RKO (cell line): ENCODE results near the gene RNF213.

Experiments used
- DNase-seq: peaks from one replicate; pipeline ENCODE4 v3.0.0-alpha.2; 2016; ENCODE audit warnings: low spot score

The RNF213 gene

DNA sequence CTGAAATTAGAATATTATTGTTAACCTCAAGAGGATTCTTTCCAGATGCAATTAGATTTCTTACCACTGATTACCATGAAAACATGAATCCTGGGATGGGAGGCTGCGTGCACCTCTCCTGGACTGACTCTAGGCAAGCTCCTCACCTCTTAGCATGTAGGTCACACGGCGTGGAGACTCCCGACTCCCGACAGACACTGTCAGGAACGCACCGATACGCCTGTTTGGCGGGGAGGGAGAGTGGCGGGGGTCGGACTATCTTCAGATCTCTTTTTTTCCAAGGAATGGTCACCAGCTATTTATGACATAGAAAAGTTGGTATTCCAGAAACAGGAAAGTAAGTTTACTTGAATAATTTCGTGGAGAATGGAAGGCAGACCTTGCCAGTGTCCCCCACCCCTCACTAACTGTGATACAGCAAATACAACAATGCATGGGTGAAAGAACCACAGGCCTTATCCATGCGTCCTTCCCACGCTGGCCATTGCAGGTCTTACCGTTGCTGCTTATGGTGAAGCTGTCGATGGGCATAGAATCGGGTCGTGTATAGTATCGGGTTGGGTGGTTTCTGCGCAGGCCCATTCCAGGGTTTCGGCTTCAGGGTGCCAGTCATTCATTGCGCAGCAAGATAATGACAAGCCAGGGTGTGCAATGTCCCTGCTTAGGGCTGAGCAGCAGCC, 91.7 kb downstream of the RNF213 start:
- DNase-seq: no peak

DNA sequence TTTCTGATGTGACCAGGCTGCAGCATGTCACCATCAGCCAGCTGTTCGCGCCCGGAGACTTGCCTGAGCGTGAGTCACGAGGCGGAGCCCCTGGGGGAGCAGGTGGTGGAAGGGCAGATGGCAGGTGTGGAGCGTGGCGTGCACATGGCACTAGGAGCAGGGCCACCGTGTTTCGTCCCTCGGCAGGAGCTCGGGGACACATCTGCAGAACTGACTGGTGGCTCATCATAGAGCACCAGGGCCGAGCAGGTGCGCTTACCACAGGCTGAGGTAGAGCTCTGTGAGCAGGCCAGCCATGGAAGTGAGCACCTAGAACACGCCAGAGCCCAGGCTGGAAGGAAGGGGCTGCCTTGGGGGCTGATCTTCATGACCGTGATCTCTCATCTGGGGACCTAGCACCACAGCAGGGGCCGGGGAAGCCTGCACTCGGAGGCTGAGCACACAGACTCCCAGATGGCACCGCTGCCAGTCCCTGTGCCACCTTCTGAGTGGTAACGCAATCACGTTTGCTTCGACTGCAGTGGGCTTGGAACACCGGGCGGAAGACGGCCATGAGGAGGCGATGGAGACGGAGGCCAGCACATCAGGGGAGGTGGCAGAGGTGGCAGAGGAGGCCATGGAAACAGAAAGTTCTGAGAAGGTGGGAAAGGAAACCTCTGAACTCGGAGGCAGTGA, 92.5 kb downstream of the RNF213 start:
- DNase-seq: no peak

DNA sequence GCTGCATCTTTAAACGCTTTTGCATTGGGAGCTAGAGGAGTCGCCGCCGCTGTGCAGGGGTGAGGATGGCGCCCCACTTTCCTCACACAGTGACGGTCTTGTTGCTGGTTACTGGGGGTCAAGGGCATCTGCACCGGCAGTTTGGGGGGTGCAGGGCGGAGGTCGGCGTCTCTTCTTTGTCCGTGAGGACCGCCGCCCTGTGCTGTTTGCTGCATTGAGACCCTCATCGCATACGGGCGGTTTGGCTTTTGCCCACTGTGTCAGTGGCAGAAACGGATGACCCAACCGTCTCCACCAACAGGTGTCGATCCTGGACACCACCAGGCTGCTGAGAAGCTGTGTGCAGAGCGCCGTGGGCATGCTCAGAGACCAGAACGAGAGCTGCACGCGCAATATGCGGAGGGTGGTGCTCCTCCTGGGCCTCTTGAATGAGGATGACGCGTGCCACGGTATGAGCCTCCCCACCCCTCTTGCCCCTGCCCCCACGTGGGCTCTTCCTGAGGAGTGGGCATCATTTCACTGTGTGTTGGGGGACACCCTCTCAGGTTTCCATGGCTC, 93.1 kb downstream of the RNF213 start:
- no peak for DNase-seq

DNA sequence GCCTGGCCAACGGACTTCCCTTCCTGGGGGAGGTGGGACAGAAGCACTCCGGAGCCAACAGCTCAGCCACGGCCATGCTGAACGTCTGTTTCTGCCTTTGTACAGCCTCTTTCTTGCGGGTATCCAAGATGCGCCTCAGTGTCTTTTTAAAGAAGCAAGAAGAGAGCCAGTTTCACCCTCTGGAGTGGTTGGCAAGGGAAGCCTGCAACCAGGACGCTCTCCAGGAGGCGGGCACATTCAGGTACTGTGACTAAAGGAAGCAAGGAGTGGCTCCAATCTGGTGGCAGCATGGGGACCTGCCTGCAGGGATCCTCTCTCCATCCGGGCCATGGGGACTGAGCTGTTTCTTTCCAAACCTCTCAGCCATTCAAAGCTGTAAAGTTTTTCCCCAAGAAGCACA, 93.7 kb downstream of the RNF213 start:
- DNase-seq: no peak

DNA sequence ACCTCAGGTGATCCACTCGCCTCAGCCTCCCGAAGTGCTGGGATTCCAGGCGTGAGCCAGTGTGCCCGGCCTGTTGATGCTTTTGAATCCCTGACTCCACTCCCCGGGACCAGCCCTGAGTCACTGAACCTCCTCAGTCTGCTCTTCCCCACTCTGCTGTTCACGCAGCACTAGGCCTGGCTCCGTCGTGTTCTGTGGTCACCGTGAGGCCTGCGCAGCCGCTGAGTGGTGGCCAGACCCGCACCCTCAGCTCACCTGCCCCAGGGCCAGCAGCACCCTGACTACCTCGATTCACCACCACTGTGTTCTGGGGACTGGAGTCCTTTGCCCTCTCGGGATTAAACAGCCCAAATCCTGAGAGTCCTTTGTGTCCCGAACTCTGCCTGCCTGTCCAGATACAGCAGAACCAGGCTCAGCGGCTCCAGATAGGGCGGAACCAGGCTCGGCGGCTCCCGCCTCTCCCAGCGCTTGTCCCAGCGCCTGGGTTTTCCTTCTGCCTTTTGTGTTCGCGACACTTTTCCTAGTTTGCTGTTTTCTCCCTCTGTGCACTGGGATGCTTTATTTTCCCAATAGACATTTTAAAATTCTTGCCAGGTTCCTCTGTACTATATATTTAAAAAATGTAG, 95.7 kb downstream of the RNF213 start:
- no peak for DNase-seq

DNA sequence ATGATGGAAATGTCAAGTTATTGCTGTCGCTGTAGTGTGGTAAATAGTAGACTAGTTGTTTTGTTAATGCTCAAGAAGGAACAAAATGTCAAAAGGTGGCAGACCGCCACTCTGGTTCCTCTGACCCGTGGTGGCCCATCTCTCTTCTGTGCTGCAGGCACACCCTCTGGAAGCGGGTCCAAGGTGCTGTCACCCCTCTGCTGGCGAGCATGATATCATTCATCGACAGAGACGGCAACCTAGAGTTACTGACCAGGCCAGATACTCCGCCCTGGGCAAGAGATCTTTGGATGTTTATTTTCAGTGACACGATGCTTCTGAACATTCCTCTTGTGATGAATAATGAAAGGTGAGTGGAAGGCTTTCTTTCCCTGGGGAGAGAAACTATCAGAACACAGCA, 97.5 kb downstream of the RNF213 start:
- DNase-seq: no peak

DNA sequence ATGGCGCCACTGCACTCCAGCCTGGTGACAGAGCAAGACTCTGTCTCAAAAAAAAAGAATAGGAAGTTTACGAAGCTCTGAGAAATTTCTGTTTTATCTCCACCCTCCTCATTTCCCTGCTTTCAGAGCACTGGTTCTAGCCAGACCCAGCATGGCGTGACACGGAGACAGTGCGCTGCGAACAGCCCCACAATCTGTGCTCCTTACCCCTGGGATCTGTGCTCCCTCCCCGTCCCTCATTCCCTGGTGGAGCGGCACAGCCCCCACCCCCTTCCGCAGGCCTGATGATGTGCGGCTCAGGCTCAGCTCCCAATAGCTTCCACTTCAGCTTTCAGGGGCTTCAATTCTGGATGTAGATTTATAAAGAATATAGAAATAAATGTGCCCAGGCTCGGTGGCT, 98.2 kb downstream of the RNF213 start:
- DNase-seq: no peak

DNA sequence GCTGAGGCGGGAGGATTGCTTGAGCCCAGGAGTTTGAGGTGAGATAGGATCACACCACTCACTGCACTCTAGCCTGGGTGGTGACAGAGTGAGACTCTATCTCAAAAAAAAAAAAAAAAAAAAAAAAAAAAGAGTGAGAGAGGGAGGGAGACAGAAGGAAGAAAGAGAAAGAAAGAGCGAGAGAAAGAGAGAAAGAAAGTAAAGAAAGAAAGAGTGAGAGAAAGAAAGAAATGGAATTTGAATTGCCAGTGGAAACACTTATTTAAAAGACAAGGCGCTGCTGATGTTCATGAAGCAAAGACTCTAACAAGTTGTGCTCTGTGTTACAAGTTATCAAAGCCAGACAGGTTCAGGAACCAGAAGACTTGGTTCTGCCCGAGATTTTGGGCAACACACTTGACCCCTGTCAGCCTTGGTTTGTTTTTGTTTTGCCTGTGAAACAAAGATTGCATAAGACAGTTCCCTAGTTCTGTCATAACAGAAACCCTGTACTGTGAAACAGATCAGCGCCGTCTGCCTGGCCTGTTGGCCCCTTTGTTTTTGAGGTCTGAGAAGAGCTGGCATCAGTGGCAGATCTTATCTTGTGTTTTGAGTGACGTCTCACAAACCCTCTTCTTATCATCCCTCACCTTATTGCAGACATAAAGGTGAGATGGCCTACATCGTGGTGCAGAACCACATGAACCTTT, 98.9 kb downstream of the RNF213 start:
- DNase-seq: no peak

DNA sequence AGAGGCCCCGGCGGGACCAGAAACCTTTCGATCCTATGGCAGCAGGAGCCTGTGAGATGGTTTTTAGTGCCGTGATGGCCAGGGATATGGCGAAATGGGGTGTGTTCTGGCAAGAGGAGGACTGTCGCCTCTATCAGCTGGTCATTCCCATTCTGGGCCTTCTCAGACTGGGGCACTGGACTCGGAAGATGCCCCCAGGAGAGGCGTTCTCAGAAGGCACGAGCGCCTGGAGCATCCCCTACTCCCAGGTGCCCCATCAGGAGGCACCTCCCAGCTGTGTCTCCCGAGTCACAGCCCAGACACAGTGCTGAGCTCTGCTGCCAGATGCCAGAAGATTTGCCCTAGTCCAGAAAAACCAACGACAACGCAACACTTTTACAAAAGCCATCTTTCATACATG, 99.7 kb downstream of the RNF213 start:
- no peak for DNase-seq

DNA sequence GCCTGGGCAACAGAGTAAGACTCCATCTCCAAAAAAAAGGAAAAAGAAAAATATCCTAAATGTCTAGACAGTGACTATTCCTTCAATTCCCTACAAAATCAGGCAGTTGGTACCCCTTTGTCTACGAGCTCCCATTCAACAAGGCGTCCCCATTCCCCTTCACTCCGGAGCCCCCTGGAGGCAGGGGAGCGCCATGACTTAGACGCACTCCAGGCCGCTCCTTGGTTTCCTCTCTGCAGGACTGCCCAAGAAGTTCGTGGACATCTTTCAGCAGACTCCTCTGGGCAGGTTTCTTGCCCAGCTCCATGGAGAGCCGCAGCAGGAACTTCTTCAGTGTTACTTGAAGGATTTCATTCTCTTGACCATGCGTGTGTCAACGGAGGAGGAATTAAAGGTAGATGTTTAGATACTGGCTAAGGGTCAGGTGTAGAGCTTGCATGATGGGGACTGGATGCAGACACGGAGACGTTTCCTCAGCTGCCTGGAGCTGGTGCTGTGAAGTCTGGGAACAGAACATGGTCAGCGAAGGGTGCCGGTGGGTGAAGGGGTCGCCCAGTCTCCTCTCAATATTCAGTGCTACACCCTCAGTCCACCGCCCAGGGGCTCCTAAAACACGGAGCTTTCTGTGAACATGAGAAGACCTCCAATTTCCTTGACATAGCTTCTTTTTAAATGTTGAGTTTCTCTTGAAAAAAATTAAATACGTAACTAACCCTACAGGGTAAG, 101.0 kb downstream of the RNF213 start:
- DNase-seq: no peak

DNA sequence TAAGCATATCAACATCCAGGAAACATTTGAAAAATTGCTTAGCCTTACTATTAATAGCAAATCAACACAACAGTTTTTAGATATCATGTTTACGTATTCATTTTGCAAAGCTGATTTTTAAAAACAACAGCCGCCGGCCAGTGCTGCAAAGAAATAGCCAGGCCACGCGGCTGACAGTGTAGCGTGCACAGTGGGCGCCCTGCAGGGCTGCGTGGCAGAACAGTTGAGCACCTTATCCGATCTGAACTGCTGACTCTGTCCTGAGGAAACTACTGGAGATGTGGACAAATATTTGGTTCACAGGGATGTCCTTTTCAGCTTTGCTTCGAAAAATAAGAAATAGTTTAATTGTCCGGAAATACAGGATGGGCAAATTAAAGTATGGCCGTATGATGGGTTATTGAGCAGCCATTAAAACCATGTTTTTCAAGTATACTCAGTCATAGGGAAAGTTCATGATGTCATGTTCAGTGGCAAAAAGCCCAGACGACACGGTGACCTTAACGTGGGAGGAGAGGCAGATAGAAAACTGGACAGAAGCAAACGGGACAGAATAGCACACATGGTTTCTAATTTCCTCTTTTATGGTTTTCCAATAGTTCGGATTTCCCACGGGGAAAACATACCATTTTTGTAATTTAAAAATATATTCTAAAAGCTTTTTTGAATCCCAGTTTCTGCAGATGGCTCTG, 101.9 kb downstream of the RNF213 start:
- DNase-seq: no peak

DNA sequence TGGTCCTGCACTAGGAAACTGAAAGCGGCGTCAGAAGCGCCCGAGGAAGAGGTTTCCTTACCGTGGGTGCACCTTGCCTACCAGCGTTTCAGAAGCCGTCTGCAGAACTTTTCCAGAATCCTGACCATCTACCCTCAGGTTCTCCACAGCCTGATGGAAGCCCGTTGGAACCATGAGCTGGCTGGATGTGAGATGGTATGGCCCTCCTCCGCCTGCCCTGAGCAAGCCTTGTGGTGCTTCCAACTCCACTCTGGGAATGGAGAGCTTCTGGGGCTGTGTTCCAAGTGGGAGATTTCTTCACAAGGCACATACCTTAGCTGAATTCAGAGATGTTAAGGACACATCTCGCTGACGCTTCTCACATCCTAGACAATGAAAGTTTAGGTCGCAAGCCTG, 102.5 kb downstream of the RNF213 start:
- no peak for DNase-seq

DNA sequence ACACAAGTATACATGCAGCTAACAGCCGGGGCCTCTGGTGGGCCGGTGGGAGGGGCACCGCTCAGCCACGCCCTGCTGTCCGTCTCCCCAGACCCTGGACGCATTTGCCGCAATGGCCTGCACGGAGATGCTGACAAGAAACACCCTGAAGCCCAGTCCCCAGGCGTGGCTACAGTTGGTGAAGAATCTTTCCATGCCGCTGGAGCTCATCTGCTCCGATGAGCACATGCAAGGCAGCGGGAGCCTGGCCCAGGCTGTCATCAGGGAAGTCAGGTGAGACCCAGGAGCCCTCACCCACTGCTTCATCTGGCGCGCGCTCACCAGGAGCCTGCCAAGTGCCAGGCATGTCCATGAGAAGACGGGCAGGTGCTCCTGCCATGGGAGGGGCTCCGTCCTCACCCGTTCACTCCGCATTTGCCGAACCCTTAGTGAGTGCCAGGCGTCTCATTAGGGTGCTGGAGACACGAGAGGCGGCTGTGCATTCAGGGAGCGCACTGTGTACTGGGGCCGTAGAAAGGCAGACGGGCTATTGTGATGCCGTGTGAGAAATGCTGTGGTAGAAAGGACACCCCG, 103.0 kb downstream of the RNF213 start:
- no peak for DNase-seq

DNA sequence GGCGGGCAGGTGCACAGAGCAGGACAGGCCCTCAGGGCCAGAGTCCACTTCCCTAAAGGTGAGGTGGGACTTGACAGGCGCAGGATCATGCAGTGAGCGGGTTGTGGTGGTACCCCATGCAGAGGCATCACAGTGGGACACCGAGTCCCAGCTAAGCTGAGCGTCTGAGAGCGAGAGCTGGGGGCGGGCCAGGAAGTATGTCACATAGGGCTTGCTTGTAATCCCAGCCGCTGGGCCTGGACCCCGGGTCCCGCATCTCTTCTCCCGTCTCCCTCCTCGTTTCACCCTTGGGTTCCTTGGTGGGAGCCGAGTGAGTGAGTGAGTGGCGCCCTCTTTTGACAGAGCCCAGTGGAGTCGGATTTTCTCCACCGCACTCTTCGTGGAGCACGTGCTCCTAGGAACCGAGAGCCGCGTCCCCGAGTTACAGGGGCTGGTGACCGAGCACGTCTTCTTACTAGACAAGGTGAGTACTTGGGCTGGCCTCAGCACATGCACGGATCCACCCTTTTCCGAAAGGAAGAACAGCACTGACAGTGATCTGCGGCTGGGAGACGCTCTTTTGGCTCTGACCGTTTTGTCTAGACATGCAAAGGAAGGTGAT, 103.5 kb downstream of the RNF213 start:
- no peak for DNase-seq

DNA sequence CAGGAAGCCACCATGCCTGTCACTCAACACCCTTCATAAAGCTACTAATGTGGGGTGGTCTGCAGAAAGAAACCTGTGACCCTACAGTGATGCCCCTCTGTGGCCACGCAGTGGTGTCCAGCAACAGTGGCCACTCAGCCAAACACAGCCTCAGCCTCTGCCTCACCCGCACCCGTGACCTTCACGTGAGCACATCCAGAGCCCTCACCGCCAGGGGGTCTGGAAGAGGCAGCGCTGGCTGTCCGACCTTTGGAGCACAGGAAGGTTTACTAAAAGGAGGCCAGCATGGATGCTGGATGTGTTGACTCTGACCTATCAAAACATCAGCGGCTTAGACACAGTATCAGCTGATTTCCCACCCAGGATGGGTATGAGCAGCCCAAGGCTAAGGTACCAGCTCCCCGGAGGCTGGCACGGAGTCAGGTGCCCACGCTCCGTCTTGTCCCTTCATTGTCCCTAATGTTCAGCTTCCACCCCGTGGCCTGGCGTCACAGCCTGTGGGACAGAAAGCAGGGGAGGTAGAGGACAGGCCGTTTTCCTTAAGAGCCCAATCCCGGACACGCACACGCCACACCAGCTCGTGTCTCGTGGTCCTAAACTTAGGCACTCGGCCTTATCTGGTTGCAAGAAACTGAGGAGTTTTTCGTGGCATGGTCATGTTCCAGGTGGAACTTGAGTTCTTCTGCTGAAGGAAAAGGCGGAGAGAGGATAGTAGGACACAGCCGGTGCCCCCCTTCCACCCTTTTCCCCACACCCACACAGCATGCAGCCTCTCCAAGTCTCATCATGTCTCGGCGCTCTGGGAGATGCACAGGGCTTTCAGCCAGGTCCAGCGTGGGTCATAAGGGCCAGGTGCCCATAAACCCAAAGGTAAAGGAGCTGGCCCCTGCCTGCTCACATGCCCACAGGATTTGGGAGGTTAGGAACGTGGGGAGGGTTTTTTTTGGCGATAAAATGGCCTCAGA, 104.6 kb downstream of the RNF213 start:
- no peak for DNase-seq

DNA sequence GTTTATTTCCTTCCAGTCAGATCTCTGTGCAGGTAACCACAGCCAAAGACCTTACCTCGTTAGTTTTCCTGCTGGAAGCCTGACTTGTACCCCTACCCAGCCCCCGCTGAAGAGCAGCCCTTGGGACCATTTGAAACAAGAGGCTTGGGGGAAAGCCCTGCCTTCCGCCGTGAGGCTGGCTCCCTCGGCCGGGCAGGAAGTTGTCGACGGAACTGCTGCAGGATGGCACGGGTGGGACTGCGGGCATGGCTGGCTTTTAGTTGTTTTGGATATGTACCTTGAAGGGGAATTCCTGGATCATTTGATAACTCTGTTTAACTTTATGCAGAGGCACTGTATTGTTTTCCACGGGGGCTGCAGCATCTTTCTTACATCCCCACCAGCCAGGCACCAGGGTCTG, 105.3 kb downstream of the RNF213 start:
- no peak for DNase-seq

DNA sequence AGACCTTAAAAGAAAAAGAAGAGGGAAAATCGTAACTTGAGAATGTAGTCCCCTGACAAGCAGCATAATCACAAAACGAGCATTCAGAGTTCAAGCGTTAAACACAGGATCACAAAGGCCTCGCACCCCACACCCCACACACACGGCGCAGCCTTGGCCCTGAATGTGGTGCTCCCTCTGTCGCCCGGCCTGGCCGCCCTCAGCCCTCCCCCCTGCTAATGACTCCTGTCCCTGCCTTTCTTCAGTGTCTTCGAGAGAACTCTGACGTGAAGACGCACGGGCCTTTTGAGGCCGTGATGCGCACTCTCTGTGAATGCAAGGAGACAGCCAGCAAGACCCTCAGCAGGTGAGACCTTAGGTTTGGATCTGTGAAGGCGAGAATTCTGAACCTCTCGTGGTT, 106.9 kb downstream of the RNF213 start:
- DNase-seq: no peak

DNA sequence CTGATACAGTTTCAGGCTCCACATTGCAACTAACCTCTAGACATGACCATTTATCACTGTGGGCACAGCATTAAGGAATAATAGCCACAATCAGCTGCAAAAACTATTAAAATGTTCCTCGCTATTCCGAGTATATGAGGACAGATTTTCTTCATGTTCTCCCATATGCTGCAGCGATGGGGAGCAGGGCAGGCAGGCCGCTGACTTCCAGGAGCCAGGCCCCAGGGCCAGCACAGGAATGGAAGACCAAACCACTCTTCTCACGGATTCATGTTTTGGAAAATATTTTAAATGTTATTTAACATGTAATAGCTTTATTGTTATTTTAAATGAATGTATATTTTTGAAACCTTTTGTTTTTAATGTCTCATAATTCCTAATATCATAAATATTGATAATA, 110.5 kb downstream of the RNF213 start:
- DNase-seq: no peak

DNA sequence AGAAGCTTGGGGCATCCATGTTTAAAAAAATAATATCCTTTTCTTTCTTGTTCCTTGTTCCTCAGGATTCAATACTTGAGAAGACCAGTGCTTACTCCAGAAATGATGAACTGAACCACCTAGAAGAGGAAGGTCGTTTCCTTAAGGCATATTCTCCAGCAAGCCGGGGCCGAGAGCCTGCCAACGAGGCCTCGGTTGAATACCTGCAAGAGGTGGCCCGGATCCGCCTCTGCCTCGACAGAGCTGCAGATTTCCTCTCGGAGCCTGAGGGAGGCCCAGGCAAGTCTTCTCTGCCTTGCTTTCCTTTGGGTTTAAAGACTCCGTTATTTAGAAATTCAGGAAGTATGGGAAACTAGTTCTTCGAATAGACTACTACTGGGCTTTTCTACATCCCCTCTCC, 111.8 kb downstream of the RNF213 start:
- no peak for DNase-seq
